Nephron (organoid): ENCODE measurements around the gene SOX11.
A peak's percentile ranks its signal among the peaks of the same experiment; 100 is the strongest.
"Not testable (repeated sequence)": the region's sequence is repeated elsewhere in the genome, so short reads cannot be mapped to it uniquely, and the experiment has no call there.

Source experiments
- H3K27ac Mint-ChIP-seq, 3 experiments: 2 replicates each; pipeline ENCODE4 v1.8.0; 2020; ENCODE audit warnings: mixed read lengths in 3 of 3, mild to moderate bottlenecking in 2 of 3, moderate library complexity in 1 of 3
- H3K27me3 Mint-ChIP-seq: 2 replicates; pipeline ENCODE4 v1.8.0; 2021; ENCODE audit warnings: low read depth, mild to moderate bottlenecking, moderate library complexity, mixed read lengths
- H3K36me3 Mint-ChIP-seq: 2 replicates; pipeline ENCODE4 v1.8.0; 2020; ENCODE audit warnings: low read depth, mixed read lengths
- H3K4me1 Mint-ChIP-seq: 2 replicates; pipeline ENCODE4 v1.8.0; 2020; ENCODE audit warnings: mixed read lengths
- H3K4me3 Mint-ChIP-seq, 3 experiments: 2 replicates each; pipeline ENCODE4 v1.8.0; 2020; ENCODE audit warnings: mild to moderate bottlenecking in 3 of 3, mixed read lengths in 3 of 3, moderate library complexity in 2 of 3
- H3K9me3 Mint-ChIP-seq: 2 replicates; pipeline ENCODE4 v1.8.0; 2020; ENCODE audit warnings: mixed read lengths
- CTCF ChIP-seq, 3 experiments: fragments of 200-600 bp; sonication (generic); IDR thresholded peaks; one replicate each; pipeline ENCODE4 v1.5.0; 2021; ENCODE audit warnings: antibody characterized with exemption in 3 of 3; ENCODE audit not compliant: unreplicated experiment in 3 of 3

The SOX11 gene

DNA sequence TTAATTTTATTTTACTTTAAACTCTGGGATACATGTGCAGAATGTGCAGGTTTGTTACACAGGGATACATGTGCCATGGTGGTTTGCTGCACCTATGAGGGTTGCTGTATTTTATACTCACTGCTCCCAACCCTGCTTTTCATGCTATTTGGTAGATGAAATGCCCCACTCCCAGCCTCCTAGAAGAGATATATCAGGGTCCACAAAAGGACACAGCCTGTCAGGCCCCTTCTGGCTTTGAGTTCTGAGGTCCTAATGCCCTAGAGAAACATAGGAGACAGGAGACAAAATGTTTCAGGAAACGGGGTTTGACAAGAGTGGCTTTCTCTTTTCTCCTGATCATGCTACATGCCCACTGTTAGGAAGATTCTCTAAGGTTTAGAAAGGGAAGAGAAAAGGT lies 27.1 kb upstream of the SOX11 start:
- no peak overlapping the region for H3K4me3 Mint-ChIP-seq
- no peak for TF ChIP-seq CTCF (IDR thresholded peaks at IDR 0.05; ENCODE audit: unreplicated experiment in 3 of 3)
- H3K4me1 Mint-ChIP-seq = no peaks in the 10 kb centered on the region
- H3K36me3 Mint-ChIP-seq = no peaks in the 10 kb centered on the region
- H3K27me3 Mint-ChIP-seq = peaks cover 16% of the 10 kb centered on the region
- H3K27ac Mint-ChIP-seq = no peak overlapping the region
- no peaks in the 10 kb centered on the region for H3K9me3 Mint-ChIP-seq

- no peak for TF ChIP-seq CTCF (IDR thresholded peaks at IDR 0.05; ENCODE audit: unreplicated experiment in 3 of 3)
- H3K4me3 Mint-ChIP-seq = no peak overlapping the region
- H3K4me1 Mint-ChIP-seq = no peaks in the 10 kb centered on the region
- H3K9me3 Mint-ChIP-seq = no peaks in the 10 kb centered on the region
- peaks cover 16% of the 10 kb centered on the region for H3K27me3 Mint-ChIP-seq
- H3K27ac Mint-ChIP-seq = no peak overlapping the region
- no peaks in the 10 kb centered on the region for H3K36me3 Mint-ChIP-seq
These were observed 25.4 kb upstream of the SOX11 start for GRCh38 chr2:5666798-5667197.

DNA sequence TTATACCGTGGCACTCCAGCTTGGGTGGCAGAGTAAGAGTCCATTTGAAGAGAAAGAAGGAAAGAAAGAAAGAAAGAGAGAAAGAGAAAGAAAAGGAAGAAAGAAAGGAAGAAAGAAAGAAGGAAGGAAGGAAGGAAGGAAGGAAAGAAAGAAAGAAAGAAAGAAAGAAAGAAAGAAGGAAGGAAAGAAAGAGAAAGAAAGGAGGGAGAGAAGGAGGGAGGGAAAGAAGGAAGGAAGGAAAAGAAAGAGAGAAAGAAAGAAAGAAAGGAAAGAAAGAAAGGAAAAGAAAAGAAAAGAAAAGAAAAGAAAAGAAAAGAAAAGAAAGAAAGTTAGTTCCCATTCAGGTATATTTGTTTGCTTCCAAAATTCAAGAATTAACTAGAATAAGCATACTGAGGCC lies 24.5 kb upstream of the SOX11 start:
- not testable (repeated sequence) for H3K27ac Mint-ChIP-seq, H3K4me3 Mint-ChIP-seq, H3K9me3 Mint-ChIP-seq, H3K4me1 Mint-ChIP-seq, H3K36me3 Mint-ChIP-seq
- peaks cover 16% of the 10 kb centered on the region for H3K27me3 Mint-ChIP-seq

DNA sequence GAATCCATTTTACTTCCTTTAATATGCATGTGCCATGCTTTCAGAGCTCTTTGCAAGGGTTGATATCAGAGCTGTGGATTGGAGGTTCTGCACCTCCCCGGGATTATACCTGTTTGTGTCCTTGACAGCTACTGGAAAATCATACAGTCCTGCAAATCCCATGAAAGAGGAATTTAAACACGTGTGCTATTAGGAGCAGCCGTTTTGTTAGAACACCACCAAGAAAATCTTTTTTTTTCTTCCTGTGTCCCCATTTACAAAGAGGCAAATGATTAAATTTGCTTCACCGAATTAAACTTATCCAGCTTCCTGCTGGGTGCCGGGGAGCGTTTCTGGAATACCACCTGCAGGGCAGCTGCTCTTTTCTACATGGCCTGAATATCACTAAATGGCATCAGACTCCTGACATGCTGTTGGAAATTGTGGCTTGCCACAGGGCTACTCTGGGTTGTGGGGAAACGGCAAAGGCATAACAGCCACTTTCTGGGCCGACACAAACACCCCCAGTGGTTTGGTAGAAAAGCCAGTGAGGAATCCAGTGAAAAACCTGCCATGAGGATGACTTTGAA lies 23.4 kb upstream of the SOX11 start:
- Mint-ChIP-seq H3K4me3 (no peak overlapping the region), H3K27ac (no peak overlapping the region), H3K4me1 (peaks cover 4% of the 10 kb centered on the region), H3K27me3 (peaks cover 16% of the 10 kb centered on the region), H3K9me3 (no peaks in the 10 kb centered on the region), H3K36me3 (no peaks in the 10 kb centered on the region)
- no peak for TF ChIP-seq CTCF (IDR thresholded peaks at IDR 0.05; ENCODE audit: unreplicated experiment in 3 of 3)

- Mint-ChIP-seq H3K27me3 (peaks cover 28% of the 10 kb centered on the region), H3K36me3 (no peaks in the 10 kb centered on the region), H3K4me3 (peak overlapping the region; percentile 65 to 79 (median 71)), H3K9me3 (no peaks in the 10 kb centered on the region), H3K4me1 (peaks cover 26% of the 10 kb centered on the region), H3K27ac (no peak overlapping the region)
- no peak for TF ChIP-seq CTCF (IDR thresholded peaks at IDR 0.05; ENCODE audit: unreplicated experiment in 3 of 3)
These were observed 19.4 kb upstream of the SOX11 start for GRCh38 chr2:5672749-5673144.

- peaks cover 26% of the 10 kb centered on the region for H3K4me1 Mint-ChIP-seq
- H3K4me3 Mint-ChIP-seq = peak overlapping the region; percentile 71 to 79 (median 71)
- no peaks in the 10 kb centered on the region for H3K9me3 Mint-ChIP-seq
- TF ChIP-seq CTCF (IDR thresholded peaks at IDR 0.05; ENCODE audit: unreplicated experiment in 3 of 3) = no peak
- no peaks in the 10 kb centered on the region for H3K36me3 Mint-ChIP-seq
- no peak overlapping the region for H3K27ac Mint-ChIP-seq
- peaks cover 28% of the 10 kb centered on the region for H3K27me3 Mint-ChIP-seq
These were observed 18.8 kb upstream of the SOX11 start for GRCh38 chr2:5673145-5674025.
